HepG2 (cell line): ENCODE data around the gene KRTAP5-4. TPM values are rescaled to one million over a fixed set of nuclear protein-coding genes. Genes with fewer than 3 reads are reported as not detected.

ENCODE experiments used
- ATAC-seq: fragments of 200-7000 bp; cut with Tn5 transposase; 3 replicates; pipeline ENCODE4 v1.9.1; 2020; ENCODE audit warnings: mild to moderate bottlenecking, moderate library complexity
- BruUV-seq: library from RNA; stranded (reverse); fragments of 400-500 nt; replicated peaks from 2 replicates; lab custom pipeline; 2021; lab: Mats Ljungman, UMichigan
- CTCF ChIA-PET: fragments of 300-600 bp; formaldehyde crosslinking; extraction: SDS; loops from one replicate; lab custom pipeline; 2021; ENCODE audit warnings: low total read pairs, inconsistent platforms, low intra/inter-chr PET ratio; lab: Yijun Ruan, JAX
- POLR2A ChIA-PET: fragments of 350-600 bp; sonication (Branson Sonifier 250); formaldehyde crosslinking; loops from one replicate; lab custom pipeline; 2020; ENCODE audit warnings: antibody characterized with exemption, inconsistent platforms; lab: Yijun Ruan, JAX
- DNase-seq: peaks from one replicate; pipeline ENCODE4 v3.0.0-alpha.2; 2015; ENCODE audit warnings: low spot score
- FAIRE-seq: peaks from 3 replicates; lab custom pipeline; 2011; peaks lifted over from hg19 to GRCh38; lab: Jason Lieb, UNC
- H2AFZ ChIP-seq: one replicate; pipeline ENCODE4 v1.6.1; 2011; ENCODE audit warnings: low read length, inconsistent platforms
- H3K27ac ChIP-seq: fragments of 300-600 bp; 3 replicates; pipeline ENCODE4 v1.8.0; 2011; ENCODE audit warnings: mixed run types, mild to moderate bottlenecking, mixed read lengths, low read length, inconsistent platforms; ENCODE audit not compliant: insufficient read depth; ENCODE audit errors: extremely low read length
- H3K27me3 ChIP-seq, 2 experiments: fragments of 200-600 bp in 1 of 2; 2 replicates in 1 of 2; 3 replicates in 1 of 2; pipeline versions ENCODE4 v1.6.0 to v1.8.0; 2011; ENCODE audit warnings: low read length in 2 of 2, mild to moderate bottlenecking in 2 of 2, moderate library complexity in 2 of 2, inconsistent platforms in 1 of 2; ENCODE audit not compliant: insufficient read depth in 2 of 2, control insufficient read depth in 1 of 2
- H3K36me3 ChIP-seq, 2 experiments: fragments of 200-600 bp in 1 of 2; replicated peaks in 1 of 2; 2 replicates in 1 of 2; 3 replicates in 1 of 2; pipeline versions ENCODE4 v1.5.1 to v1.8.0; 2011; ENCODE audit warnings: low read length in 2 of 2, inconsistent platforms in 1 of 2; ENCODE audit not compliant: insufficient read depth in 2 of 2, control insufficient read depth in 1 of 2
- H3K4me1 ChIP-seq: 2 replicates; pipeline ENCODE4 v1.5.1; 2012; ENCODE audit warnings: low read length, inconsistent platforms; ENCODE audit not compliant: insufficient read depth
- H3K4me2 ChIP-seq: 2 replicates; pipeline ENCODE4 v1.6.0; 2011; ENCODE audit warnings: low read depth, low read length, inconsistent platforms
- H3K4me3 ChIP-seq, 3 experiments: fragments of 200-600 bp in 1 of 3; sonication (generic), shearing (Covaris generic) in 1 of 3; replicated peaks in 1 of 3; 2 replicates each; pipeline ENCODE4 v1.5.1; 2011 to 2016; ENCODE audit warnings: low read length in 3 of 3, inconsistent platforms in 2 of 3, low read depth in 2 of 3, mild to moderate bottlenecking in 2 of 3, control low read depth in 1 of 3, mixed read lengths in 1 of 3; ENCODE audit not compliant: insufficient read depth in 1 of 3
- H3K79me2 ChIP-seq: one replicate; pipeline ENCODE4 v1.6.1; 2011; ENCODE audit warnings: low read length, inconsistent platforms; ENCODE audit not compliant: insufficient read depth
- H3K9ac ChIP-seq: 2 replicates; pipeline ENCODE4 v1.6.0; 2011; ENCODE audit warnings: mild to moderate bottlenecking, low read depth, low read length, inconsistent platforms; ENCODE audit not compliant: insufficient read depth
- H3K9me3 ChIP-seq: 2 replicates; pipeline ENCODE4 v1.5.1; 2012; ENCODE audit warnings: mild to moderate bottlenecking, low read length
- H4K20me1 ChIP-seq: 2 replicates; pipeline ENCODE4 v1.6.0; 2011; ENCODE audit warnings: inconsistent platforms, mild to moderate bottlenecking, low read length, moderate library complexity; ENCODE audit not compliant: insufficient read depth
- CHD4 ChIP-seq: fragments of 200-600 bp; sonication (generic); IDR thresholded peaks from 2 replicates; pipeline ENCODE4 v1.7.0; 2017; ENCODE audit warnings: mild to moderate bottlenecking, low read length, borderline replicate concordance
- NCOA5 ChIP-seq: sonication (generic); formaldehyde crosslinking; IDR thresholded peaks from 2 replicates; pipeline ENCODE4 v1.4.0; 2020; ENCODE audit warnings: missing genetic modification reagents
- SOX13 ChIP-seq, 3 experiments: fragments of 450-650 bp in 1 of 3; sonication (generic) in 1 of 3; formaldehyde crosslinking in 1 of 3; IDR thresholded peaks in 2 of 3; conservative IDR thresholded peaks in 1 of 3; 2 replicates each; pipeline versions ENCODE4 v1.5.0 to v1.6.1; 2016 to 2020; ENCODE audit warnings: antibody characterized with exemption in 1 of 3, mild to moderate bottlenecking in 1 of 3, missing compliant biosample characterization in 1 of 3, missing genetic modification reagents in 1 of 3, moderate library complexity in 1 of 3
- TP53 ChIP-seq: sonication (generic); formaldehyde crosslinking; conservative IDR thresholded peaks from 2 replicates; pipeline ENCODE4 v1.4.0; 2020; ENCODE audit warnings: missing genetic modification reagents
- ZBTB38 ChIP-seq: sonication (generic); formaldehyde crosslinking; IDR thresholded peaks from 2 replicates; pipeline ENCODE4 v1.5.1; 2020; ENCODE audit warnings: mild to moderate bottlenecking, missing genetic modification reagents
- ZMAT3 ChIP-seq: sonication (generic); formaldehyde crosslinking; conservative IDR thresholded peaks from 2 replicates; pipeline ENCODE4 v1.7.0; 2021; ENCODE audit warnings: missing genetic modification reagents
- ZNF460 ChIP-seq: sonication (generic); formaldehyde crosslinking; IDR thresholded peaks from 2 replicates; pipeline ENCODE4 v1.5.1; 2020; ENCODE audit warnings: missing genetic modification reagents, mild to moderate bottlenecking, borderline replicate concordance
- ZZZ3 ChIP-seq: sonication (generic); formaldehyde crosslinking; IDR thresholded peaks from 2 replicates; pipeline ENCODE4 v1.4.0; 2020; ENCODE audit warnings: missing genetic modification reagents, mild to moderate bottlenecking, borderline replicate concordance
- WGBS: methylation state at CpG from one replicate; pipeline ENCODE4 v1.1.6; 2017; ENCODE audit warnings: low lambda C conversion rate; 5-methylcytosine and 5-hydroxymethylcytosine counted together
- in situ Hi-C: cut with HindIII; loops from 2 replicates; pipeline ENCODE4 v1.10.0; 2017; ENCODE audit warnings: low pct_unique_long_range_greater_than_20kb; ENCODE audit not compliant: extremely low pct_ligation_motif_present
- intact Hi-C: fragments of 100-400 bp; cut with micrococcal nuclease; formaldehyde crosslinking; loops from one replicate; pipeline ENCODE4 v1.10.0; 2022; ENCODE audit not compliant: unreplicated experiment
- polyA plus RNA-seq, 8 experiments: library from polyadenylated mRNA; depleted of rRNA in 3 of 8; stranded (reverse) in 7 of 8; unstranded in 1 of 8; fragments of >200 nt; fragmentation: Illumina TruSeq in 4 of 8; extraction: Trizol in 4 of 8; gene quantifications; 2 replicates each; pipeline versions ENCODE4 v1.2.1 to v1.2.3, GENCODE V29; 2011 to 2016; ENCODE audit warnings: low read depth in 4 of 8, missing spikeins in 1 of 8, mixed read lengths in 1 of 8; ENCODE audit not compliant: insufficient read depth in 1 of 8
- total RNA-seq, 5 experiments: library from RNA; depleted of rRNA; stranded (reverse); fragments of >200 nt; fragmentation: Illumina TruSeq; extraction: Trizol; gene quantifications; 2 replicates each; pipeline ENCODE4 v1.2.3, GENCODE V29; 2016; ENCODE audit warnings: low read depth in 1 of 5
- TF ChIP-seq, protein P1 (sequence below): IDR thresholded peaks from 2 replicates; pipeline ENCODE4 v1.6.1; 2016; ENCODE audit warnings: low read depth, control low read depth
- TF ChIP-seq, protein P2 (sequence below): sonication (generic); formaldehyde crosslinking; IDR thresholded peaks from 2 replicates; pipeline ENCODE4 v1.5.1; 2020; ENCODE audit warnings: mild to moderate bottlenecking, missing genetic modification reagents, moderate library complexity
- TF ChIP-seq, protein P3 (sequence below): sonication (generic); formaldehyde crosslinking; IDR thresholded peaks from 2 replicates; pipeline ENCODE4 v1.5.1; 2020; ENCODE audit warnings: mild to moderate bottlenecking, moderate library complexity, missing genetic modification reagents
- TF ChIP-seq, protein P4 (sequence below): sonication (generic); formaldehyde crosslinking; IDR thresholded peaks from 2 replicates; pipeline ENCODE4 v1.4.0; 2020; ENCODE audit warnings: missing genetic modification reagents
- TF ChIP-seq, protein P5 (sequence below): sonication (generic); formaldehyde crosslinking; IDR thresholded peaks from 2 replicates; pipeline ENCODE4 v1.8.0; 2022; ENCODE audit warnings: low read depth, missing genetic modification reagents

The KRTAP5-4 gene
- total and polyA plus RNA-seq, 2 of the 13 experiments (the other 11 are each of a cell fraction or from before 2014, with no cell fraction given): not detected

DNA sequence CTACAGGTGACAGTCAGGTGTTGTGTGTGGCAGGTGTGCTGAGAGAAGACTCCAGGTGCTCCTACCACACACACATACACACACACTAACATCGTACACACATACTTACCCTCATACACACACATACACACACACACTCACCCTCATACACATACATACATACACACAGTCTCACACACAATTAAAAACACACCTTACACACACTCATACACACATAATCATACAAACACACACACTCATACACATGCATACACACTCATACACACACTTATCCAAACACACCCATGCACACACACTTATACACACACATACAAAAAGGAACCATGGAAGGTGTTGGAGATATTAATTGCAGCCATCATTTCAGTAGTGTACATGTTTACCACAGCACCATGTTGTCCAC, 18.3 kb downstream of the KRTAP5-4 start:
- intact Hi-C loops: no loop called here

More for the DNA sequence above, 18.3 kb downstream of the KRTAP5-4 start:
- no peak for FAIRE-seq
- no peak overlapping the region for H3K27ac ChIP-seq
- in situ Hi-C loops: no loop called here
- no peak overlapping the region for H2AFZ ChIP-seq
- H3K4me2 ChIP-seq: no peak overlapping the region
- no peaks in the 10 kb centered on the region for H3K79me2 ChIP-seq
- DNase-seq: no peak
- no peaks in the 10 kb centered on the region for H3K9me3 ChIP-seq
- no peak for ATAC-seq
- BruUV-seq: no TSS peak
- TF ChIP-seq NCOA5 (no peak), ZMAT3 (CRISPR knock-in tag) (no peak), ZZZ3 (no peak), SOX13 (IDR thresholded peaks at IDR 0.05) (no peak), SOX13 (CRISPR knock-in tag; conservative IDR thresholded peaks at IDR 0.05 in 1 of 2, IDR thresholded peaks at IDR 0.05 in 1 of 2) (no peak), TP53 (CRISPR knock-in tag) (no peak), ZNF460 (no peak), CHD4 (no peak), ZBTB38 (CRISPR knock-in tag) (no peak)
- TF ChIP-seq, protein P1, sequence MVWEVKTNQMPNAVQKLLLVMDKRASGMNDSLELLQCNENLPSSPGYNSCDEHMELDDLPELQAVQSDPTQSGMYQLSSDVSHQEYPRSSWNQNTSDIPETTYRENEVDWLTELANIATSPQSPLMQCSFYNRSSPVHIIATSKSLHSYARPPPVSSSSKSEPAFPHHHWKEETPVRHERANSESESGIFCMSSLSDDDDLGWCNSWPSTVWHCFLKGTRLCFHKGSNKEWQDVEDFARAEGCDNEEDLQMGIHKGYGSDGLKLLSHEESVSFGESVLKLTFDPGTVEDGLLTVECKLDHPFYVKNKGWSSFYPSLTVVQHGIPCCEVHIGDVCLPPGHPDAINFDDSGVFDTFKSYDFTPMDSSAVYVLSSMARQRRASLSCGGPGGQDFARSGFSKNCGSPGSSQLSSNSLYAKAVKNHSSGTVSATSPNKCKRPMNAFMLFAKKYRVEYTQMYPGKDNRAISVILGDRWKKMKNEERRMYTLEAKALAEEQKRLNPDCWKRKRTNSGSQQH (CRISPR knock-in tag): no peak
- TF ChIP-seq, protein P2, sequence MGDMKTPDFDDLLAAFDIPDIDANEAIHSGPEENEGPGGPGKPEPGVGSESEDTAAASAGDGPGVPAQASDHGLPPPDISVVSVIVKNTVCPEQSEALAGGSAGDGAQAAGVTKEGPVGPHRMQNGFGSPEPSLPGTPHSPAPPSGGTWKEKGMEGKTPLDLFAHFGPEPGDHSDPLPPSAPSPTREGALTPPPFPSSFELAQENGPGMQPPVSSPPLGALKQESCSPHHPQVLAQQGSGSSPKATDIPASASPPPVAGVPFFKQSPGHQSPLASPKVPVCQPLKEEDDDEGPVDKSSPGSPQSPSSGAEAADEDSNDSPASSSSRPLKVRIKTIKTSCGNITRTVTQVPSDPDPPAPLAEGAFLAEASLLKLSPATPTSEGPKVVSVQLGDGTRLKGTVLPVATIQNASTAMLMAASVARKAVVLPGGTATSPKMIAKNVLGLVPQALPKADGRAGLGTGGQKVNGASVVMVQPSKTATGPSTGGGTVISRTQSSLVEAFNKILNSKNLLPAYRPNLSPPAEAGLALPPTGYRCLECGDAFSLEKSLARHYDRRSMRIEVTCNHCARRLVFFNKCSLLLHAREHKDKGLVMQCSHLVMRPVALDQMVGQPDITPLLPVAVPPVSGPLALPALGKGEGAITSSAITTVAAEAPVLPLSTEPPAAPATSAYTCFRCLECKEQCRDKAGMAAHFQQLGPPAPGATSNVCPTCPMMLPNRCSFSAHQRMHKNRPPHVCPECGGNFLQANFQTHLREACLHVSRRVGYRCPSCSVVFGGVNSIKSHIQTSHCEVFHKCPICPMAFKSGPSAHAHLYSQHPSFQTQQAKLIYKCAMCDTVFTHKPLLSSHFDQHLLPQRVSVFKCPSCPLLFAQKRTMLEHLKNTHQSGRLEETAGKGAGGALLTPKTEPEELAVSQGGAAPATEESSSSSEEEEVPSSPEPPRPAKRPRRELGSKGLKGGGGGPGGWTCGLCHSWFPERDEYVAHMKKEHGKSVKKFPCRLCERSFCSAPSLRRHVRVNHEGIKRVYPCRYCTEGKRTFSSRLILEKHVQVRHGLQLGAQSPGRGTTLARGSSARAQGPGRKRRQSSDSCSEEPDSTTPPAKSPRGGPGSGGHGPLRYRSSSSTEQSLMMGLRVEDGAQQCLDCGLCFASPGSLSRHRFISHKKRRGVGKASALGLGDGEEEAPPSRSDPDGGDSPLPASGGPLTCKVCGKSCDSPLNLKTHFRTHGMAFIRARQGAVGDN (CRISPR knock-in tag): no peak
- TF ChIP-seq, protein P3, sequence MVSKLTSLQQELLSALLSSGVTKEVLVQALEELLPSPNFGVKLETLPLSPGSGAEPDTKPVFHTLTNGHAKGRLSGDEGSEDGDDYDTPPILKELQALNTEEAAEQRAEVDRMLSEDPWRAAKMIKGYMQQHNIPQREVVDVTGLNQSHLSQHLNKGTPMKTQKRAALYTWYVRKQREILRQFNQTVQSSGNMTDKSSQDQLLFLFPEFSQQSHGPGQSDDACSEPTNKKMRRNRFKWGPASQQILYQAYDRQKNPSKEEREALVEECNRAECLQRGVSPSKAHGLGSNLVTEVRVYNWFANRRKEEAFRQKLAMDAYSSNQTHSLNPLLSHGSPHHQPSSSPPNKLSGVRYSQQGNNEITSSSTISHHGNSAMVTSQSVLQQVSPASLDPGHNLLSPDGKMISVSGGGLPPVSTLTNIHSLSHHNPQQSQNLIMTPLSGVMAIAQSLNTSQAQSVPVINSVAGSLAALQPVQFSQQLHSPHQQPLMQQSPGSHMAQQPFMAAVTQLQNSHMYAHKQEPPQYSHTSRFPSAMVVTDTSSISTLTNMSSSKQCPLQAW (CRISPR knock-in tag): no peak
- TF ChIP-seq, protein P4, sequence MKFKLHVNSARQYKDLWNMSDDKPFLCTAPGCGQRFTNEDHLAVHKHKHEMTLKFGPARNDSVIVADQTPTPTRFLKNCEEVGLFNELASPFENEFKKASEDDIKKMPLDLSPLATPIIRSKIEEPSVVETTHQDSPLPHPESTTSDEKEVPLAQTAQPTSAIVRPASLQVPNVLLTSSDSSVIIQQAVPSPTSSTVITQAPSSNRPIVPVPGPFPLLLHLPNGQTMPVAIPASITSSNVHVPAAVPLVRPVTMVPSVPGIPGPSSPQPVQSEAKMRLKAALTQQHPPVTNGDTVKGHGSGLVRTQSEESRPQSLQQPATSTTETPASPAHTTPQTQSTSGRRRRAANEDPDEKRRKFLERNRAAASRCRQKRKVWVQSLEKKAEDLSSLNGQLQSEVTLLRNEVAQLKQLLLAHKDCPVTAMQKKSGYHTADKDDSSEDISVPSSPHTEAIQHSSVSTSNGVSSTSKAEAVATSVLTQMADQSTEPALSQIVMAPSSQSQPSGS (CRISPR knock-in tag): no peak
- TF ChIP-seq, protein P5, sequence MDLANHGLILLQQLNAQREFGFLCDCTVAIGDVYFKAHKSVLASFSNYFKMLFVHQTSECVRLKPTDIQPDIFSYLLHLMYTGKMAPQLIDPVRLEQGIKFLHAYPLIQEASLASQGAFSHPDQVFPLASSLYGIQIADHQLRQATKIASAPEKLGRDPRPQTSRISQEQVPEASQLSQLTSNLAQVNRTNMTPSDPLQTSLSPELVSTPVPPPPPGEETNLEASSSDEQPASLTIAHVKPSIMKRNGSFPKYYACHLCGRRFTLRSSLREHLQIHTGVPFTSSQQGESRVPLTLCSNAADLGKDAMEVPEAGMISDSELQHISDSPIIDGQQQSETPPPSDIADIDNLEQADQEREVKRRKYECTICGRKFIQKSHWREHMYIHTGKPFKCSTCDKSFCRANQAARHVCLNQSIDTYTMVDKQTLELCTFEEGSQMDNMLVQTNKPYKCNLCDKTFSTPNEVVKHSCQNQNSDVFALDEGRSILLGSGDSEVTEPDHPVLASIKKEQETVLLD: no peak
- ChIA-PET CTCF (no interaction called here), POLR2A (no interaction called here)
- H3K4me1 ChIP-seq: peaks cover 4% of the 10 kb centered on the region; the same call in 1 of the 2 replicates
- peaks cover 2 to 33% of the 10 kb centered on the region in 2 experiments; a peak in 4 of 5 replicates for H3K27me3 ChIP-seq
- no peak overlapping the region for H3K9ac ChIP-seq
- H4K20me1 ChIP-seq: no peaks in the 10 kb centered on the region
- no peak overlapping the region for H3K4me3 ChIP-seq
- 0% methylated on average over 1 of the region's 1 CpG for WGBS
- H3K36me3 ChIP-seq: no peaks in the 10 kb centered on the region
